Tibial artery (tissue), 4 donors: ENCODE results near the gene TRIM49.
"Not testable (repeated sequence)": the region's sequence is repeated elsewhere in the genome, so short reads cannot be mapped to it uniquely, and the experiment has no call there.

ENCODE experiments used
- DNase-seq, 2 donors: peaks; one replicate each; pipeline ENCODE4 v3.0.0-alpha.2; 2019
- H3K27ac ChIP-seq, 2 donors: fragments of 200-600 bp; sonication (generic) in 1 of 2; 1 replicate in 1 of 2; 2 replicates in 1 of 2; pipeline ENCODE4 v1.5.1; 2018 to 2019; ENCODE audit warnings: mild to moderate bottlenecking in 1 of 2
- H3K27me3 ChIP-seq, 2 donors: fragments of 200-600 bp; sonication (generic) in 1 of 2; one replicate each; pipeline versions ENCODE4 v1.5.1 to v1.6.0; 2016 to 2019
- H3K36me3 ChIP-seq, 3 donors: fragments of 200-600 bp; sonication (generic) in 2 of 3; one replicate each; pipeline ENCODE4 v1.5.1; 2016 to 2019; ENCODE audit warnings: mild to moderate bottlenecking in 2 of 3
- H3K4me1 ChIP-seq, 4 donors: fragments of 200-600 bp; sonication (generic) in 2 of 4; 1 replicate in 3 of 4; 2 replicates in 1 of 4; pipeline ENCODE4 v1.5.1; 2016 to 2019
- H3K4me3 ChIP-seq, 2 donors: fragments of 200-600 bp; sonication (generic) in 1 of 2; 1 replicate in 1 of 2; 2 replicates in 1 of 2; pipeline ENCODE4 v1.5.1; 2018 to 2019; ENCODE audit warnings: mild to moderate bottlenecking in 2 of 2
- H3K9me3 ChIP-seq, 3 donors: fragments of 200-600 bp; sonication (generic) in 1 of 3; one replicate each; pipeline ENCODE4 v1.5.1; 2016 to 2019
- intact Hi-C: fragments of 100-400 bp; cut with DNase I; formaldehyde crosslinking; loops from one replicate; pipeline ENCODE4 v1.15.0; 2023; ENCODE audit warnings: low total_unique reads

TRIM49 gene, protein sequence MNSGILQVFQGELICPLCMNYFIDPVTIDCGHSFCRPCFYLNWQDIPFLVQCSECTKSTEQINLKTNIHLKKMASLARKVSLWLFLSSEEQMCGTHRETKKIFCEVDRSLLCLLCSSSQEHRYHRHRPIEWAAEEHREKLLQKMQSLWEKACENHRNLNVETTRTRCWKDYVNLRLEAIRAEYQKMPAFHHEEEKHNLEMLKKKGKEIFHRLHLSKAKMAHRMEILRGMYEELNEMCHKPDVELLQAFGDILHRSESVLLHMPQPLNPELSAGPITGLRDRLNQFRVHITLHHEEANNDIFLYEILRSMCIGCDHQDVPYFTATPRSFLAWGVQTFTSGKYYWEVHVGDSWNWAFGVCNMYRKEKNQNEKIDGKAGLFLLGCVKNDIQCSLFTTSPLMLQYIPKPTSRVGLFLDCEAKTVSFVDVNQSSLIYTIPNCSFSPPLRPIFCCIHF

DNA sequence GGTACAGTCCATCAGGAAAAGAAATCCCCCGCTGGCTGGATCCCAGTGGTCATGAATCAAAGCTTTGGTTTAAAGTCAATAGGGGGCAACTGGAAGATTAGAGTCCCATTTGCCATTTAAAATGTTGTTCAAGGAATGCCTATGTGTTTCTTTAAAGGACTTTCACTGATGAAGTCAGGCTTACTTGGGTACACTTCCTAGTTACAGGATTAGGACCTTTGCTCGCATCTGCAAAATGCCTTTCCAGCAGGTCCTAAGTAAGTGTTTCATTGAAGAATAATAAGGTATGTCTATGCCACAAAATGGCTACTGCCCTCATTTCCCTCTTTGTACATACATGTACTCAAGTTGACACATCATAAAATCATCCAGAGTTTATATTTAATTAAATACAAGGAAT, at the start of gene TRIM49:
Gene TRIM49, minus strand, starts transcription at position 101 of the 400 bp plus-strand sequence. CDS start 4,106 bp downstream, outside the sequence.
- H3K9me3 ChIP-seq, DNase-seq, H3K4me3 ChIP-seq, H3K27me3 ChIP-seq, H3K27ac ChIP-seq, H3K36me3 ChIP-seq, intact Hi-C loops, H3K4me1 ChIP-seq: not testable (repeated sequence)

DNA sequence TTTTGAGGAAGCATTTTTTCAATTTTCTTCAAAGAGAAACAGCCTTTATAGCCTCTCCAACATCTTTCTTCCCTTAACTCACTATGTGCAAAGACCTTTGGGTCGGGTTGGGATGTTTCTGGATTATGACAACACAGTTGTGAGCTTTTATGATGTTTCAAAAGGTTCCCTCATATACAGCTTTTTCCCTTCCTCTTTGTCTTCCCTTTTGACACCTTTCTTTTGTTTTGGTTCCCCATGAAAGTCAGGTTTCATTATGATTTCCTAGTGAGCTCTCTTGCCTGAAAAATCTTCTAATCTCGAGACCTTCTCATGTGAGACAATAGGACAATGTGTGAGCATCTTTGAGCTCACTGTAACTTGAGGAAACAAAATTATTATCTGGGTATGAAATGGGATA, 18.3 kb upstream of the TRIM49 start:
- DNase-seq, H3K27ac ChIP-seq, H3K36me3 ChIP-seq, intact Hi-C loops, H3K4me1 ChIP-seq, H3K27me3 ChIP-seq, H3K9me3 ChIP-seq, H3K4me3 ChIP-seq: not testable (repeated sequence)

DNA sequence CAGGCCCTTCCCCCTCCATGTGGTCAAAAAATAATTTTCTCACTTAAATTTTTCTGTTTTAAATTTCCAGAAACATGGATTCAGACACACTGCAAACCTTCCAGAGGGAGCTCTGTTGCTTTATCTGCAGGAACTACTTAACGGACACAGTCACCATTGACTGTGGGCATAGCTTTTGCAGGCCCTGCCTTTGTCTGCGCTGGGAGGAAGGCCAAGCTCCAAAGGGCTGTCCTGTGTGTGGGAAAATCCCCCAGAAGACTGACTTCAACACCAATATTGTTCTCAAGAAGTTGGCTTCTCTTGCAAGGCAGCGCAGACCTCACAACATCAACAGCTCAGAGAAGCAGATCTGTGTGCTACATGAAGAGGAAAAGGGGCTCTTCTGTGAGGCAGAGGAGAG, 11.6 kb upstream of the TRIM49 start:
- DNase-seq, H3K9me3 ChIP-seq, intact Hi-C loops, H3K27me3 ChIP-seq, H3K4me3 ChIP-seq, H3K36me3 ChIP-seq, H3K27ac ChIP-seq, H3K4me1 ChIP-seq: not testable (repeated sequence)

DNA sequence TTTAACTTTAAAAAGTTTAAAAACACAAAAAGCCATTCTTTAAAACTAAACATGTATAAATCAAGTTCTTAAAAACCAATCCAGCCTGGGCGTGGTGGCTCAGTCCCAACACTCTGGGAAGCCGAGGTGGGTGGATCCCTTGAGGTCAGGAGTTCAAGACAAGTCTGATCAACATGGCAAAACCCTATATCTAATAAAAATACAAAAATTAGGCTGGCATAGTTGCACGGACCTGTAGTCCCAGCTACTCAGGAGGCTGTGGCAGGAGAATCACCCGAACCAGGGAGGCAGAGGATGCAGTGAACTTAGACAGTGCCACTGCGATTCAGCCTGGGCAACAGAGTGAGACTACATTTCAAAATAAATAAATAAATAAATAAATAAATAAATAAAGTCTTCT, 5.2 kb upstream of the TRIM49 start:
- DNase-seq, H3K9me3 ChIP-seq, H3K4me1 ChIP-seq, H3K4me3 ChIP-seq, H3K36me3 ChIP-seq, H3K27me3 ChIP-seq, intact Hi-C loops, H3K27ac ChIP-seq: not testable (repeated sequence)

- H3K4me3 ChIP-seq, H3K36me3 ChIP-seq, H3K27ac ChIP-seq, H3K9me3 ChIP-seq, H3K4me1 ChIP-seq, H3K27me3 ChIP-seq, DNase-seq, intact Hi-C loops: not testable (repeated sequence)
Measured at GRCh38 chr11:89787506-89788063, 20.8 kb downstream of the TRIM49 start.

GRCh38 chr11:89785726-89786125, 22.6 kb downstream of the TRIM49 start:
- H3K27me3 ChIP-seq, H3K4me1 ChIP-seq, H3K9me3 ChIP-seq, H3K27ac ChIP-seq, DNase-seq, intact Hi-C loops, H3K4me3 ChIP-seq, H3K36me3 ChIP-seq: not testable (repeated sequence)

DNA sequence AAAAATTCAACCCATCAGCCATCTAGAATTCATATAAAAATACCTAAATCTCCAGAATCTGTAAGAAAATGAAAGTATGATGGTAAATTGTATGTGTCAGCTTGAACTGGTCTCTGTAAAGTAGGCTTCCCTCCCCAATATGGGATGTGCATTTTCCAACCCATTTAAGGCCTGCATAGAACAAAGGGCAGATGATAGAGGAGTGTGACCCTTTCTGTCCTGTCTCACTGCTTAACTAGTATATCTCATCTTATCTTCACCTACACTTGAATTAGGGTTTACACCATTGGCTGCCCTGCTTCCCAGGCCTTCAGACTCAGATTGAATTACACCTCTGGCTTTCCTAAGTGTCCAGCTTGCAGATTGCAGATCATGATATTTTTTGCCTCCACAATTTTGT, 57.6 kb downstream of the TRIM49 start:
- H3K27me3 ChIP-seq, H3K4me1 ChIP-seq, H3K36me3 ChIP-seq, H3K27ac ChIP-seq, H3K4me3 ChIP-seq, H3K9me3 ChIP-seq, intact Hi-C loops, DNase-seq: not testable (repeated sequence)
